ENCODE data around the gene FNBP1L. TPM values are rescaled to one million over a fixed set of nuclear protein-coding genes. Genes with fewer than 3 reads are reported as not detected.
"Not testable (repeated sequence)": the region's sequence is repeated elsewhere in the genome, so short reads cannot be mapped to it uniquely, and the experiment has no call there.

FNBP1L gene
- total RNA-seq, 1 donor from 2014 or later: 251 TPM

DNA sequence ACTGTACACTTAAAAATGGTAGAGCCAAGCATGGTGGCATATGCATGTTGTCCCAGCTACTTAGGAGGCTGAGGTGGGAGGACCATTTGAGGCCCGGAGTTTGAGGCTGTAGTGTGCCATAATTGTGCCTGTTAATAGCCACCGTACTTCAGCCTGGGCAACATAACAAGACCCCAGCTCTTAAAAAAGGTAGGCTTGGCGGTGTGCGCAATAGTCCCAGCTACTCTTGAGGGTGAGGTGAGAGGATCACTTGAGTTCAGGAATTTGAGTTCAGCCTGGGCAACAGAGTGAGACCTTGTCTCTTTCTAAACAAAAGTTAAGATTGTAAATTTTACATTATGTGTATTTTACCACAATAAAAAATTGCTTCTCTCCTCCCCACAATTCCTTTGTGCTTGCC is 19.7 kb downstream of the FNBP1L start:
- Mint-ChIP-seq H3K36me3 (ENCODE audit: unreplicated experiment) (peaks cover 9% of the 10 kb centered on the region), H3K4me3 (ENCODE audit: unreplicated experiment) (no peak overlapping the region), H3K4me1 (ENCODE audit: low read depth, unreplicated experiment) (peaks cover 23% of the 10 kb centered on the region), H3K27ac (ENCODE audit: unreplicated experiment) (no peak overlapping the region), H3K27me3 (ENCODE audit: unreplicated experiment) (peaks cover 11% of the 10 kb centered on the region), H3K9me3 (ENCODE audit: unreplicated experiment) (peaks cover 10% of the 10 kb centered on the region)
- TF ChIP-seq, protein P1, sequence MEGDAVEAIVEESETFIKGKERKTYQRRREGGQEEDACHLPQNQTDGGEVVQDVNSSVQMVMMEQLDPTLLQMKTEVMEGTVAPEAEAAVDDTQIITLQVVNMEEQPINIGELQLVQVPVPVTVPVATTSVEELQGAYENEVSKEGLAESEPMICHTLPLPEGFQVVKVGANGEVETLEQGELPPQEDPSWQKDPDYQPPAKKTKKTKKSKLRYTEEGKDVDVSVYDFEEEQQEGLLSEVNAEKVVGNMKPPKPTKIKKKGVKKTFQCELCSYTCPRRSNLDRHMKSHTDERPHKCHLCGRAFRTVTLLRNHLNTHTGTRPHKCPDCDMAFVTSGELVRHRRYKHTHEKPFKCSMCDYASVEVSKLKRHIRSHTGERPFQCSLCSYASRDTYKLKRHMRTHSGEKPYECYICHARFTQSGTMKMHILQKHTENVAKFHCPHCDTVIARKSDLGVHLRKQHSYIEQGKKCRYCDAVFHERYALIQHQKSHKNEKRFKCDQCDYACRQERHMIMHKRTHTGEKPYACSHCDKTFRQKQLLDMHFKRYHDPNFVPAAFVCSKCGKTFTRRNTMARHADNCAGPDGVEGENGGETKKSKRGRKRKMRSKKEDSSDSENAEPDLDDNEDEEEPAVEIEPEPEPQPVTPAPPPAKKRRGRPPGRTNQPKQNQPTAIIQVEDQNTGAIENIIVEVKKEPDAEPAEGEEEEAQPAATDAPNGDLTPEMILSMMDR (IDR thresholded peaks at IDR 0.05; ENCODE audit: partially characterized antibody, unreplicated experiment): no peak
- no peak for DNase-seq

DNA sequence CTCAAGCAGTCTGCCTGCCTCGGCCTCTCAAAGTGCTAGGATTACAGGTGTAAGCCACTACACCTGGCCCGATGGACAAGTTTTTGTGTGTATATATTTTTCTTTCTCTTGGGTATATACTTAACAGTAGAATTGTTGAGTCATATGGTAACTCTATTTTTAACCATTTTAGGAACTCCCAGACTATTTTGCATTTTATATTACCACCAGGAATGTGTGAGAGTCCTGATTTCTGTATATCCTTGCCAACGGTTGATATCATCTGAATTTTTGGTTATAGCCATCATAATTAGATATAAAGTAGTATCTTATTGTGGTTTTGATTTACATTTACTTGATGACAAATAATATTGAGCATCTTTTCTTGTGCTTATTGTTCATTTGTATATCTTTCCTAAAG is 20.7 kb downstream of the FNBP1L start:
- H3K36me3 Mint-ChIP-seq (ENCODE audit: unreplicated experiment): peaks cover 9% of the 10 kb centered on the region
- H3K4me1 Mint-ChIP-seq (ENCODE audit: low read depth, unreplicated experiment): peaks cover 16% of the 10 kb centered on the region
- no peak for DNase-seq
- H3K27ac Mint-ChIP-seq (ENCODE audit: unreplicated experiment): no peak overlapping the region
- TF ChIP-seq, protein P1 (IDR thresholded peaks at IDR 0.05; ENCODE audit: partially characterized antibody, unreplicated experiment): no peak
- peaks cover 11% of the 10 kb centered on the region for H3K27me3 Mint-ChIP-seq (ENCODE audit: unreplicated experiment)
- no peak overlapping the region for H3K4me3 Mint-ChIP-seq (ENCODE audit: unreplicated experiment)
- peaks cover 10% of the 10 kb centered on the region for H3K9me3 Mint-ChIP-seq (ENCODE audit: unreplicated experiment)

DNA sequence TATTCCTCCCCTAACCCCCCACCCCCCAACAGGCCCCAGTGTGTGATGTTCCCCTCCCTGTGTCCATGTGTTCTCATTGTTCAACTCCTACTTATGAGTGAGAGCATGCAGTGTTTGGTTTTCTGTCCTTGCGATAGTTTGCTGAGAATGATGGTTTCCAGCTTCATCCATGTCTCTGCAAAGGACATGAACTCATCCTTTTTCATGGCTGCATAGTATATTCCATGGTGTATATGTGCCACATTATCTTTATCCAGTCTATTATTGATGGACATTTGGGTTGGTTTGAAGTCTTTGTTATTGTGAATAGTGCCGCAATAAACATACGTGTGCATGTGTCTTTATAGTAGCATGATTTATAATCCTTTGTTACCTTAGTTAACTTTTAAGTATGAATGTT is 21.3 kb downstream of the FNBP1L start:
- Mint-ChIP-seq H3K4me1 (ENCODE audit: low read depth, unreplicated experiment) (peaks cover 17% of the 10 kb centered on the region), H3K9me3 (ENCODE audit: unreplicated experiment) (peaks cover 10% of the 10 kb centered on the region), H3K27me3 (ENCODE audit: unreplicated experiment) (peaks cover 14% of the 10 kb centered on the region)
- not testable (repeated sequence) for H3K36me3 Mint-ChIP-seq (ENCODE audit: unreplicated experiment); H3K27ac Mint-ChIP-seq (ENCODE audit: unreplicated experiment); DNase-seq; H3K4me3 Mint-ChIP-seq (ENCODE audit: unreplicated experiment)

DNA sequence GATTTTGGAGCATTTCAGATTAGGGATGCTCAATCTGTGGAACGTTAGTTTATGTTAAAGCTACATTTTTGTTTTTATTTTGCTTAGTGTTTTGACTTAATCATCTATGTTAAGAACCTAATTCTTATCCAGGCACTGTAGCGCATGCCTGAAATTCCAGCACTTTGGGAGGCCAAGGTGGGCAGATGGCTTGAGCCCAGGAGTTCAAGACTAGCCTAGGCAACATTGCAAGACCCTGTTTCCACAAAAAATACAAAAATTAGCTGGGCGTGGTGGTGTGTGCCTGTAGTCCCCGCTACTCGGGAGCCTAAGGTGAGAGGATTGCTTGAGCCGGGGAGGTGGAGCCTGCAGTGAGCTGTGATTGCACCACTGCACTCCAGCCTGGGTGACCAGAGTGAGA is 23.4 kb downstream of the FNBP1L start:
- DNase-seq: no peak
- peaks cover 3% of the 10 kb centered on the region for H3K36me3 Mint-ChIP-seq (ENCODE audit: unreplicated experiment)
- H3K27me3 Mint-ChIP-seq (ENCODE audit: unreplicated experiment): peaks cover 14% of the 10 kb centered on the region
- peaks cover 17% of the 10 kb centered on the region for H3K4me1 Mint-ChIP-seq (ENCODE audit: low read depth, unreplicated experiment)
- H3K4me3 Mint-ChIP-seq (ENCODE audit: unreplicated experiment): no peak overlapping the region
- H3K27ac Mint-ChIP-seq (ENCODE audit: unreplicated experiment): no peak overlapping the region
- TF ChIP-seq, protein P1 (IDR thresholded peaks at IDR 0.05; ENCODE audit: partially characterized antibody, unreplicated experiment): no peak
- peaks cover 6% of the 10 kb centered on the region for H3K9me3 Mint-ChIP-seq (ENCODE audit: unreplicated experiment)

DNA sequence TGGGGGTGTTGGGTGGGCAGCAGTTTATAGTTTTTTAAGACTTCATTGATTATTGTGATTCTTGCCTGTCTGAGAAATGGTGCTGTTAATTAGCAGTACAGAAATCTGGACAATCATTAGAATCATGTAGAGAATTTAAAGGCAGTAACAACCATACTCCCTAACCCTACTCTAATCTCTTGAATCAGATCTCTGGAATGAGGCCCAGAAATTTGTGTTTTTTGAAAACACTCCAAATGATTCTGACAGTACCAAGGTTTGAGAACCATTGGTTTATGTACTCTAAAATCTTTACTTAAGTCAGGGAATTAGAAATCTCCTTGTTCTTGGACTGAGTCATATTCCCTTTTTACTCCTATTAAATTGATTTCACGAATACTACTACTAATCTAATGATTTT is 24.0 kb downstream of the FNBP1L start:
- peaks cover 19% of the 10 kb centered on the region for H3K4me1 Mint-ChIP-seq (ENCODE audit: low read depth, unreplicated experiment)
- H3K36me3 Mint-ChIP-seq (ENCODE audit: unreplicated experiment): no peaks in the 10 kb centered on the region
- no peak for DNase-seq
- peaks cover 10% of the 10 kb centered on the region for H3K27me3 Mint-ChIP-seq (ENCODE audit: unreplicated experiment)
- TF ChIP-seq, protein P1 (IDR thresholded peaks at IDR 0.05; ENCODE audit: partially characterized antibody, unreplicated experiment): no peak
- peak overlapping the region; percentile 17 for H3K27ac Mint-ChIP-seq (ENCODE audit: unreplicated experiment)
- H3K9me3 Mint-ChIP-seq (ENCODE audit: unreplicated experiment): peaks cover 5% of the 10 kb centered on the region
- no peak overlapping the region for H3K4me3 Mint-ChIP-seq (ENCODE audit: unreplicated experiment)

DNA sequence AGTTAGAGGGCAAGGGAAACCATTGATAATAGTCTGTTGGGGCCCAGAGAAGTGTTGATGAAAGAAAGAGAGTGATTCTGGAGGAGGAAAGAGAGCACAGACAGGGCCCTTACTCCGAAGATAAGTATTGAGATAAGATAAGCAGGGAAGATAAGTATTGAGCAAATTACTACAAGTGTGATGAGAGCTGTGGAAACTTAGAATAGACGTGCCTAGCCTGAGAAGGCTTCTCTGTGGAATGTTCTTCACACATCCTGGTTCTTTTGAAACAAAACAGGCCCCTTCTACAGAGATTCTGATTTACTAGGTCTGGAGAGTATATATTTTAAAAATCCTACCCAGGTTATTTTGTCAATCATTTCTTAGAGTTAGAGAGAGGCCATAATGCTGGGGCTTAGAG is 26.4 kb downstream of the FNBP1L start:
- H3K27ac Mint-ChIP-seq (ENCODE audit: unreplicated experiment): no peak overlapping the region
- DNase-seq: no peak
- H3K36me3 Mint-ChIP-seq (ENCODE audit: unreplicated experiment): peaks cover 14% of the 10 kb centered on the region
- H3K9me3 Mint-ChIP-seq (ENCODE audit: unreplicated experiment): peaks cover 4% of the 10 kb centered on the region
- TF ChIP-seq, protein P1 (IDR thresholded peaks at IDR 0.05; ENCODE audit: partially characterized antibody, unreplicated experiment): no peak
- peaks cover 19% of the 10 kb centered on the region for H3K4me1 Mint-ChIP-seq (ENCODE audit: low read depth, unreplicated experiment)
- H3K27me3 Mint-ChIP-seq (ENCODE audit: unreplicated experiment): peaks cover 7% of the 10 kb centered on the region
- H3K4me3 Mint-ChIP-seq (ENCODE audit: unreplicated experiment): no peak overlapping the region

All from glutamatergic neuron (in vitro differentiated cells).